ENCODE measurements around the gene ZBTB16.

DNA sequence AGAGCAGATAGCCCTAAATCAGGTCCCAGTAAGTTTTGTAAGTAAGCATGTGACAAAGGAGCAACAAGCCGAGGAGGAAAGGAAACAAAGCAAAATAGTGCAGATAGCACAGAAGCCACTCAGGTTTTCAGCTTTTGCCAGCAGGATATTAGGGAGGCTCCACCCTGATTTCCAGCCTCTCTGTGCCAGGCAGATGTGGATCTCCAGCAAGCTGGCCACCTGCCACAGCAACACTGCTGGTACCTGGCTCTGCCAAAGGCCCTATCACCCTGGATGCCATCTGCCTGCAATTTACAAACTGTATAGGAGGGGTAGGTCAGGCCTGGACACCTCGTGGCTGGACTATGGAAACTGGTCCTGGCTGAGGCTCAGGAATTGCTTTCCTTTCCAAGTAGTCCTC is 224.5 kb downstream of the ZBTB16 start:
- TF ChIP-seq POLR2AphosphoS5 (IDR thresholded peaks at IDR 0.05; ENCODE audit: borderline replicate concordance, low read depth, low read length), result no peak
- no peak for TF ChIP-seq EZH2 (IDR thresholded peaks at IDR 0.05)
